OCI-LY1 (cell line): ENCODE results near the gene CAMTA1.

Experiments used
- CTCF ChIP-seq: fragments of 200-600 bp; sonication (generic), shearing (Covaris generic); IDR thresholded peaks from 2 replicates; pipeline ENCODE4 v1.5.1; 2017; ENCODE audit warnings: mild to moderate bottlenecking, antibody characterized with exemption, low read length, moderate library complexity, mixed read lengths
- EZH2 ChIP-seq: fragments of 200-600 bp; sonication (generic), shearing (Covaris generic); IDR thresholded peaks from 2 replicates; pipeline ENCODE4 v1.8.0; 2017; ENCODE audit warnings: borderline replicate concordance, mixed run types, mild to moderate bottlenecking, antibody characterized with exemption, low read length, moderate library complexity, mixed read lengths

GRCh38 chr1:6813165-6813564 lies 27.9 kb downstream of the CAMTA1 start:
- TF ChIP-seq CTCF (no peak), EZH2 (no peak)
